GM18520 (cell line): Measurements from ENCODE around the gene LCP2.
A peak's percentile ranks its signal among the peaks of the same experiment; 100 is the strongest.

Source experiments
- ATAC-seq: cut with Tn5 transposase; IDR thresholded peaks from one replicate; pipeline ENCODE4 v1.9.1; 2021; ENCODE audit not compliant: unreplicated experiment

LCP2 gene

GRCh38 chr5:170316937-170317336, 19.4 kb upstream of the LCP2 start:
- no peak for ATAC-seq

GRCh38 chr5:170315154-170315553, 17.6 kb upstream of the LCP2 start:
- no peak for ATAC-seq

- no peak for ATAC-seq
Observed at GRCh38 chr5:170314541-170315095, 17.0 kb upstream of the LCP2 start.

- ATAC-seq, result no peak
Observed at GRCh38 chr5:170313816-170314215, 16.2 kb upstream of the LCP2 start.

- ATAC-seq, result no peak
Observed at GRCh38 chr5:170313344-170313743, 15.8 kb upstream of the LCP2 start.

- peak; percentile 41 for ATAC-seq
Observed at GRCh38 chr5:170312666-170313065, 15.1 kb upstream of the LCP2 start.

- ATAC-seq, result no peak
Observed at GRCh38 chr5:170312301-170312595, 14.7 kb upstream of the LCP2 start.

- no peak for ATAC-seq
Observed at GRCh38 chr5:170311511-170312300, 14.1 kb upstream of the LCP2 start.

GRCh38 chr5:170310256-170310926, 12.8 kb upstream of the LCP2 start:
- no peak for ATAC-seq

- ATAC-seq, result no peak
Observed at GRCh38 chr5:170308686-170309085, 11.1 kb upstream of the LCP2 start.

GRCh38 chr5:170307575-170308465, 10.2 kb upstream of the LCP2 start:
- ATAC-seq, result peak; percentile 31

- ATAC-seq, result peak; percentile 70
Observed at GRCh38 chr5:170306381-170306831, 8.8 kb upstream of the LCP2 start.

GRCh38 chr5:170305646-170306025, 8.1 kb upstream of the LCP2 start:
- no peak for ATAC-seq

GRCh38 chr5:170305016-170305645, 7.6 kb upstream of the LCP2 start:
- ATAC-seq, result no peak

- no peak for ATAC-seq
Observed at GRCh38 chr5:170303549-170303948, 6.0 kb upstream of the LCP2 start.

GRCh38 chr5:170302653-170303501, 5.3 kb upstream of the LCP2 start:
- no peak for ATAC-seq

- no peak for ATAC-seq
Observed at GRCh38 chr5:170301981-170302652, 4.5 kb upstream of the LCP2 start.

GRCh38 chr5:170301149-170301548, 3.6 kb upstream of the LCP2 start:
- ATAC-seq, result no peak

- ATAC-seq, result no peak
Observed at GRCh38 chr5:170300361-170301013, 2.9 kb upstream of the LCP2 start.
